NCI-H510A (cell line): ENCODE data around the gene POLDIP3.

Experiments
- DNase-seq: peaks from one replicate; lab custom pipeline; 2025; lab: John Stamatoyannopoulos, UW

The POLDIP3 gene

DNA sequence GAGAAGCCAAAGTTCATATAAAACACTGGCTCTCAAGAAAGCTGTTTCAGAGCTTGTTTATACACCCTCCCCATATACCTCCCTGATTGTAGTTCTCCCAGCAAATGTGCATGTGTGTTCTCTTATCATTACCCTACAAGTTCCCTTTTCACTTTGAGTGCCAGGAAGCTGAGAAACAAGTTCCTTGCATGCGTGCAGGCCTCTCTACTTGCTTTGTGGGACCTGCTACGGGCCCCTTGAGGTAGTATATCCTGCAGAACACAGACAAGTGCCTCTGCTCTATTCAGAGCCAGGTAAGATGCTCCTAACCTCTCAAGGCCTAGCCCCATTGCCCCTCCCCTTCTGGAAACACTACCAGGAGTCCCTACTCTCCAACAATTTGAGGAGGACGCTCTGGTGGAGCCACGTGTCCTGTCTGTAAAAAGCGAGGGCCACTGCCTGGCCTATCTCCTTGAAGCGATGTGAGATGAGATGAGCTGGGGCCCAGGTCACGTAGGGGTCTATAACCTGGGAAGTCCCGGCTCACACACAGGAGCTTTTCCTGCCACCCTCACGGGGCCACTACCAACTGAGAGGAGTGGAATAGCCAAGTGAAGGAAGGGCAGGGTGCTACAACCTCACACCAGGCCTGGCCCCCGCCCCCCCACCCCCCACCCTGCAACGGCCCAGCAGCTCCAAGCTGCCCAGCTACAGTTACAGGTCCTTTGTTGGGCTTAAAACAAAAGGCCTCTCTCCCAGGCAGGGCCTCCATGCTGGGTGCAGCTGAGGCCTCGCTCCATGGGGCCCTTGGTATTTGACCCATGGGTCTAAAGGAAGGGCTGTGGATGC, 28.3 kb upstream of the POLDIP3 start:
- DNase-seq: no peak

DNA sequence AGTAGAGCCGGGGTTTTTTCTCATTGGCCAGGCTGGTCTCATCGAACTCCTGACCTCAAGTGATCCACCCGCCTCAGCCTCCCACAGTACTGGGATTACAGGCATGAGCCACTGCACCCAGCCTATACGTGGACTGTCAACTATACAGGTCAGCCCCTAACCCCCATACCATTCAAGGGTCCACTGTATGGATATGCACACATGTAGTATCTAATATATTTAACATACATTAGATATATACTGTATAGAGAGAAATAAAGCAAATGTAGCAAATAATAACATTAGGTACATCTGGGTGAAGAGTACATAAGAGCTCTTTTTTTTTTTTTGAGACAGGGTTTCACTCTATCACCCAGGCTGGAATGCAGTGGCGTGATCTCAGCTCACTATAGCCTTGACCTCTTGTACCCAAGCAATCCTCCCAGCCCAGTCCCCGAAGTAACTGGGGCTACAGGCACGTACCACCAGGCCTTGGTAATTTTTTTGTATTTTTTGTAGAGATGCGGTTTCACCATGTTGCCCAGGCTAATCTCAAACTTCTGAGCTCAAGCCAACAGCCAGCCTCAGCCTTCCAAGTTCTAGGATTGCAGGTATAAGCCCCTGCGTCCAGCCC, 27.2 kb upstream of the POLDIP3 start:
- DNase-seq: no peak

DNA sequence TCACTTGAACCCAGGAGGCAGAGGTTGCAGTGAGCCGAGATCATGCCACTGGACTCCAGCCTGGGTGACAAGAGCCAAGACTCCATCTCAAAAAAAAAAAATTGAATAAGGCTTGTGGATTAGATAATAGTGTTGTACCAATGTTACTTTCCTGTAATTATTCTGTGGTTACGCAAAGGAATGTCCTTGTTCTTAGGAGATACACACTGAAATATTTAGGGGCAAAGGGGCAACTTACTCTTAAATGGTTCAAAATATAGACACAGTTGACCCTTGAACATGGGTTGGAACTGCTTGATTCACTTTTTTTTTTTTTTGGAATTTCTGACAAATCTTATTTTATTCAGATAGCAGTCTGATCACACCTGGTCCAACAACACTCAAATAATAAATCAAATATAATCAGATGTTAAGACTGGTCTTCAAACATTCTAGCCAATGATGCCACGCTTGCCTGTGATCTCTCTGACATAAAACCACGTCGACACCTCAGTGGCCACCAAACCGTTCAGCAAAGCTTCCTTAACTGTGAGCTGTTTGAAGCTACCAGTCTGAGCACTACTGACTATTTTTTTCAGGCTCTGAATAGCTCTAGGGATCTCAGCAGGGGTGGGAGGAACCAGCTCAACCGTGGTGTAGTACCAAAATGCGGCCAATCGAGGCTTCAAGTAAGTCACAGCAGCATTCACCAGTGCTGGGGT, 25.0 kb upstream of the POLDIP3 start:
- DNase-seq: no peak

DNA sequence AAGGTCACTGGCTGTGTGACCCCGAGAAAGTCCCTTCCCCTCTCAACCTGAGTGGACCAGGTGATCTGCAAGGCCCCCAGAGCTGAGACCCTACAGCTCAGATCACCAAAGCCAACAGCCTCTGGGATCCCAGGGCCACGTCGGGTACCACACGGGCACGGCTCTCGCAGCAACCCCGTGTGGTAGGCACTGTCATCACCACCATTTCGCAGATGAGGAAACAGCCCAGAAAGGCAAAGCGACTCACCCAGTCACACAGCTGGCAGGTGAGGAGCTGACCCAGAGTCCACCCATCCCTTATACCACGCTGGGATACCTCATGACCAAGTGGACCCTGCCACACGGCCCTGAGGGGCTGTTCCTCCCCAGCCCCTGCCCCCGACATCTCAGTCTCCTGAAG, 22.9 kb upstream of the POLDIP3 start:
- DNase-seq: no peak

GRCh38 chr22:42636506-42636905, 21.8 kb upstream of the POLDIP3 start:
- no peak for DNase-seq

- DNase-seq: no peak
Observed at GRCh38 chr22:42635531-42635930, 20.8 kb upstream of the POLDIP3 start.

DNA sequence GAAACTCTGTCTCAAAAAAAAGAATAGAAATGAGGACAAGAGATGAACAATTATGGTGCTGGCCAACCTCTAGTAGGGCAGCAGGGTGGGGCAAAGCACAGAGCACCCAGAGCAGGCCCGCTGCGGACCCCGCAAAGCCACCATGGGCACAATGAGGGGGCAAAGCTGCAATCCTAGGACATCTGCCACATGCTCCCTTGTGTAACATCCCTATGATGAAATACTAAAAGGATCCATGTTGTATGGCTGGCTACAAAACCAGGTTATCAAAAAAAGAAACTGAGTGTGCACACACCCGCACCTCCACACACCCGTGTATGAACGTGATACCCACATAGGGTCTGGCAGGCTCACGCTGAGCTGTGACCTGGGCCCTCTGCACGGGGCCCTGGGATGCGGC, 18.3 kb upstream of the POLDIP3 start:
- DNase-seq: no peak

DNA sequence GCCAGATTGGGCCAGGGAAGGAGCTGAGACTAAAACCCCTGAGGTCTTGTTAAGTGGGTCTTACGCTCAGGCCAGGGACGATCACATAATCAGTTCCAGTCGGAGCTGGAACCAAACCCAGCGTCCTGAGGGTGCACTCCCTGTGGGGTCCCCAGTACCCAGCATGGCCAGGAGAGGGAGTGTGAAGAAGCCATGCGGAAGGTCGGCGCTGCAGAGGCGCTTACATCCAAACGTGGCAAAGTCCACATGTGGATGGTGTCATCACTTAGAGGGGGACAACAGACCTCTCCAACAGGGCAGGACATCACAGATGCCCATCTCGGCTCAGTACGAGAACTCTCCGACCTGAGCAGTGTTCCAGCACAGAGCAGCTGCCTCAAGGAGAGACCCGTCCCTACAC, 17.4 kb upstream of the POLDIP3 start:
- DNase-seq: no peak

DNA sequence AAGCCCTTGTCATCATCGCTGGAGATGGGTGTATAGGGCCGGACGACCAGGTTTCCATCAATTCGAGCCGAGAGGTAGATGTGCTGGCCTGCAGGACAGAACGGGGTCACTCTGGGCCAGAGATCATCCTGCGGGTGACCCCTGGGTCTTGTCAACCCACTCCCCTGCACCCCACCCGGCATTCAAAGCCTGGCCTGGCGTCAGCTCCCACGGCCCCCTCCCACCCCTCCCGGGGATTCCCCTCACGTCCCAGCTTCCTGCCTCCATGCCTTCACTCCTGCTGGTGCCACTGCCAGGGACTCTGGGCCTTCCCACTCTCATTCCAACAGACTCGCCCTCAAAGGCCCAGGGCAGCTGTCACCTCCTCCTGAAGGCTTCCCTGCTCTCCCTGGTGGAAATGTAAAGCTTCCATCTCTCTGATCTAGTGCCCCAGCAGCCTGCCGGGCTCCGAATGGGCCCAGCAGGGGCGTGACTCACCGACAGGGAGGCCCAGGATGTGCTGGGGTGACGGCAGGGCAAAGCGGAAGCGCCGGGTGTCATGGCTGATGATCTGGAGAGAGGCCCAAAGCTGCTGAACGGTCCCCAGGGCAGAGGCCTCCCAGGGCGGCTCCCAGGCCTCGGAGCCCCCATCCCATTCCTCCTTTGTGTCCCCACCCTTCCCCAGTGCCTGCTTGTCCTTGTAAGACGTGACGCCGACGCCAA, 16.4 kb upstream of the POLDIP3 start:
- DNase-seq: no peak

DNA sequence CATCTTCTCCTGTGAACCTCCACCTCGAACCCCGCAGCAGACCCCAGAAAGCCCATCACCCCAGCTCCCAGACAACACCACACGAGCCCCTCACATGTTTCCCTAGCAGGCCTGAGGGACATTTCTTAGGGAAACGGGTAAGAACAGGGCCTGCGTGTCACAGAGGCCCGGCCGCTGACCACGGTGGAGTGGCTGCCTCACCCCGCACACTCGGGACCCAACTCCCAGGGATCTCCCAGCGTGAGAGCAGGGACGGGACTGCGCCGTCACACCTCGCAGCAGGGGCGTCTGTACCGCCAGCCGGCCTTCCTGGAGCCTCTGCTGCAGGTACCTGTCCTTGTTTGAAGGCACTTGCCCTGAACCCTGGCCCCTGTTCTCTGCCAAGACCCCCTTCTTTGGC, 15.5 kb upstream of the POLDIP3 start:
- no peak for DNase-seq

DNA sequence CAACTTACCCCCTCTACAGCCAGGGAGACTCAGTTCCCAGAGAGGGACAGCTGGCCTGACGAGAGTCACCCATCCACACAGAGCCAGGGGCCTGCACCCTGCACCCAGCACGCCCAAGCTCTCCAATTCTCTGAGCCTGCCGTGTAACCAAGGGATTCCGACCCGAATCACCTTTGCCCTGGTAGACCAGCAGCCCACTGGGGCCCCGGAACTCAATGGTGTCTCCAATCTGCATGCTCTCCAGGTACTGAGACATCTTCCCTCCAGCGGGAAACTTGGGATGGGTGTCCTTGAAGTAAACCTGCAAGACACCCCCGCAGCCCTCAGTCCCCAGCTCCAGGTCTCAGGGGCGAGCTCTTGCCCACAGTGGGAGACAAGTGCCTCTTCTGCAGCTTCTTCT, 13.3 kb upstream of the POLDIP3 start:
- no peak for DNase-seq

DNA sequence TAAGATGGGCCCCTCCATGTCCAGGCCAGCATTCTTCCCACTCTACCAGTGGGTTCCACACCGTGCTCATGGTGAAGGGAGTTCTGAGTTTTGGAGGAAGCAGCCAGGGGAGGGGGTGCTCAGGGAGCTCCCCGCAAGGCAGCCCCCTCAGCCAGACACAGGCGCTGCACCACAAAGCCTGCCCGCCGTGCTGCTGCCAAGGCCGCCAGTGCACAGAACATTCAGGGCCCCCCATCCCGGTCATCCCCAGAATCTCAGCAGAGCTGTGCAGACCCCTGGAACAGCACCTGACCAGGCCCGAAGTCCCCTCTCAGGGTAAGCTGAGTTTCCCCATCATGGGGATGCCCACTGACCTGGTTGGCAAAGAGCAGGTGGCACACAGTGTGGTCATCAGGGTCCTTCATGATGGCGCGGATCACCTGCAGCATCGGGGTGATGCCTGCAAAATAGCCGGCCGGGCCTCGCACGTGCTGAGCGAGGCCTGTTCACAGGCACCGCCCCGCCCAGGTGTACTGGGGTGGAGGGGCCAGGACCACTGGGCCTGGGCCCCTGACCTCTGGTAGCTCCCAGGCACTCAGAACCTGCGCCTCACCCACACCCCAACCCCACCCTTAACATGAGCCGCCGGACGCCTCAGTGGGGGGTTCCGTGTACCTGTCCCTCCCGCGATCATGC, 12.4 kb upstream of the POLDIP3 start:
- DNase-seq: no peak

- DNase-seq: no peak
Observed at GRCh38 chr22:42626431-42626830, 11.7 kb upstream of the POLDIP3 start.

GRCh38 chr22:42625416-42625815, 10.7 kb upstream of the POLDIP3 start:
- no peak for DNase-seq

DNA sequence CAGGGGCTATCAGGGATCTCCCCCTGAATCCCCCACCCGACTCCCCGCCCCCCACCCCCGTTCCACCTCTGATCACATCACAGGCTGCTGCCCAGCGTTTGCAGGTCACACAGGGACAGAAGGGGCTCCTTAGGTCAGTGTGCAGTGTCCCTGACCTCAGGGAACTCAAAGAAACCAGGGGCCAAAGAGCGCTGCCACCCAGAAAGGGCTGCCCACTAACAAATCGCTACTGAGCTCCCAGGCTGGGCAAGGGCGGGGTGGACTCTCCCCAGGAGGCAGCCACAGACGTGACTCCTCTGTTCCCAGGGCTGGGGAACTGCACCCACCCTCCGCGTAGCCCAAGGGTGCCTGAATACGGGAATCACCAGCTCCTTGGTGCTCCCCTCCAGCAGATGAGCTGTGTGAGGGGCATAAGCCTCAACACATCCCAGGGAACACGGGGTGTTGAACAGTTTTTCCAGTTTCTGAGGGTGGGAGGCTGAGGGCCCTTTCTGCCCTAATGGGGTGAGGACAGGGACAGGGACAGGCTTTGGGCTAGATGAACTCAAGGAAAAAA, 9.9 kb upstream of the POLDIP3 start:
- no peak for DNase-seq

- DNase-seq: no peak
Observed at GRCh38 chr22:42623756-42624441, 9.2 kb upstream of the POLDIP3 start.

GRCh38 chr22:42623301-42623751, 8.6 kb upstream of the POLDIP3 start:
- no peak for DNase-seq

GRCh38 chr22:42622061-42622710, 7.5 kb upstream of the POLDIP3 start:
- no peak for DNase-seq

- no peak for DNase-seq
Observed at GRCh38 chr22:42621505-42622002, 6.9 kb upstream of the POLDIP3 start.

GRCh38 chr22:42620084-42620483, 5.4 kb upstream of the POLDIP3 start:
- DNase-seq: no peak
